Heart left ventricle (tissue), 13 donors: Measurements from ENCODE around the gene CENPP.

ENCODE experiments used
- POLR2A ChIP-seq, 2 donors: fragments of 450-650 bp; IDR thresholded peaks; one replicate each; pipeline ENCODE4 v1.6.1; 2017; ENCODE audit warnings: antibody characterized with exemption in 2 of 2, mild to moderate bottlenecking in 2 of 2, moderate library complexity in 2 of 2
- TF ChIP-seq, protein P1 (sequence below), 12 donors: fragments of 200-600 bp; sonication (generic) in 4 of 12; IDR thresholded peaks; one replicate each; pipeline versions ENCODE4 v1.5.0 to v1.8.0; 2018 to 2022; ENCODE audit warnings: antibody characterized with exemption in 12 of 12, mild to moderate bottlenecking in 5 of 12
- donor health status: ischemic (EF 13 %, LVEDD 7.1; RV severe dilation, severe dysfunction).
- donor health status: DM: no; HTN: yes; CAD: no.
- donor health status: DM: no; HTN: no; CAD: no.
- donor health status: ischemic (EF 25% LVEDD 6.9; RV normal size, moderate dysfunction).
- donor health status: ischemic (EF 25% LVEDD 5.7; RV mildly dilated, moderate dysfunction).
- donor health status: ischemic (EF 35%, LVEDD 5.7; RV mildly dilated, moderate dysfunction).
- donor health status: nonischemic (EF 11% LVEDD 7.7; RV severe dilation, severe dysfunction).
- donor health status: DM: yes; HTN: yes; CAD: no.
- donor health status: PGD.
- donor health status: ischemic (EF 29% LVEDD 5.4; RV normal size, mild dysfunction).
- donor health status: nonischemic (EF 23%, LVEDD 6.1; RV moderate dilation, normal function).

DNA sequence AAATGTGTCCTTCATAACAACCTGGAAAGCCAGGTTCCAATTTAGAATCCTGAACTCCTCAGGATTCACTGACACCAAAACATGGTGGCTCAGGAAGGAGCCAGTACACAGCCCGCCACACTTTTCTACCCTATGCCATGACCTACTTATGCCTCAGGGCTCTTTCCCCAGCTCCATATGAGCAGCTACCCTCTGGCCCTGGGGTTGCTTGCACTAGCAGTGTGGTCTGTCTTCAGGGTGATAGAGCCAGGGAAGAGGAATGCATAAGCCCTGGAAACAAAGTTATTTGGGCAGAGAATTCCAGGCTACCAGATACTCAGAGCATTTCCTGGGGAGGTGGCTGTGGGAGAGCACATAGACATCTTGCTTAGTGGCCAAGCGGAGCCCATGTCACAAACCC, 225.0 kb downstream of the CENPP start:
- TF ChIP-seq, protein P1, sequence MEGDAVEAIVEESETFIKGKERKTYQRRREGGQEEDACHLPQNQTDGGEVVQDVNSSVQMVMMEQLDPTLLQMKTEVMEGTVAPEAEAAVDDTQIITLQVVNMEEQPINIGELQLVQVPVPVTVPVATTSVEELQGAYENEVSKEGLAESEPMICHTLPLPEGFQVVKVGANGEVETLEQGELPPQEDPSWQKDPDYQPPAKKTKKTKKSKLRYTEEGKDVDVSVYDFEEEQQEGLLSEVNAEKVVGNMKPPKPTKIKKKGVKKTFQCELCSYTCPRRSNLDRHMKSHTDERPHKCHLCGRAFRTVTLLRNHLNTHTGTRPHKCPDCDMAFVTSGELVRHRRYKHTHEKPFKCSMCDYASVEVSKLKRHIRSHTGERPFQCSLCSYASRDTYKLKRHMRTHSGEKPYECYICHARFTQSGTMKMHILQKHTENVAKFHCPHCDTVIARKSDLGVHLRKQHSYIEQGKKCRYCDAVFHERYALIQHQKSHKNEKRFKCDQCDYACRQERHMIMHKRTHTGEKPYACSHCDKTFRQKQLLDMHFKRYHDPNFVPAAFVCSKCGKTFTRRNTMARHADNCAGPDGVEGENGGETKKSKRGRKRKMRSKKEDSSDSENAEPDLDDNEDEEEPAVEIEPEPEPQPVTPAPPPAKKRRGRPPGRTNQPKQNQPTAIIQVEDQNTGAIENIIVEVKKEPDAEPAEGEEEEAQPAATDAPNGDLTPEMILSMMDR (IDR thresholded peaks at IDR 0.05) = no peak
- TF ChIP-seq POLR2A (IDR thresholded peaks at IDR 0.05) = no peak
